ENCODE measurements around the gene ARHGEF11. TPM values are rescaled to one million over a fixed set of nuclear protein-coding genes. Genes with fewer than 3 reads are reported as not detected.

Gene ARHGEF11
- total and polyA plus RNA-seq, 4 donors, result 5.8 to 23.7 (median 9.8) TPM

DNA sequence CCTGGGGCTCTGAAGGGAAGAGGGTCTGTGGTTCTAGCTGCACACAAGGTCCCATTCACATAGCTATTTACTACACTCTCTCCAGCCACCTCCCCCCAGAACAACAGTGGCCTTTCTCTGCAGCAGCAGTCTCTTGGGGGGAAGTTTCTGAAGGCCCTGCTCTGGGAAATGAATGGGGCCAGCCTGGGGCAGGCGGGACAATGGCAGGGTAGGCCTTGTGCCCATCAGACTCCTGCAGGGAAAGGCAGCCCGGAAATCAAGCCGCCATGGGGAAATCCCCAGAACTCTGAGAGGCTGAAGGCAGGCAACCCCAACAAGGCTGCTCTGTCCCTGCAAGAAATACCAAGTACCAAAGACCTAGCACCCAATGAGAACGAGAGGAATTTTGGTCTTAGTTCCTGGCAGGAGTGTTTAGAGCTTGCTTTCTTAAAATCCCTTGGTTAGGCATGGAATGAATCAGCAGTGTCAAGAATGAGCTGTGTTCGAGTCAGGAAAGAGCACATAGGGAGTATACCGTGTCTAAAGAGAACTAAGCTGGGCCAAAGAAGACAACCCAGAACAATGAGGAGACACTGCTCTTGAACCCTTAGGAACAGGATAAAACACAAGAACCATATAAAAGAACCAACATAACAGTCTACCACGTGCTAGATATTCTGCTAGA lies 11.3 kb downstream of the ARHGEF11 start:
- no peak overlapping the region for H3K9ac ChIP-seq (ENCODE audit: low read depth in 1 of 2, low read length in 2 of 2)
- H3K27me3 ChIP-seq (ENCODE audit: control insufficient read depth in 4 of 4, insufficient read depth in 4 of 4, low read length in 3 of 4), result no peaks in the 10 kb centered on the region
- H3K4me1 ChIP-seq (ENCODE audit: control insufficient read depth in 4 of 4, insufficient read depth in 4 of 4, low read length in 3 of 4), result peaks cover 0 to 6% (median 0%) of the 10 kb centered on the region in 4 donors
- peaks cover 0 to 1% (median 0%) of the 10 kb centered on the region in 4 donors for H3K36me3 ChIP-seq (ENCODE audit: control insufficient read depth in 4 of 4, insufficient read depth in 3 of 4, low read depth in 1 of 4, low read length in 3 of 4)
- H3K27ac ChIP-seq (ENCODE audit: low read depth in 1 of 2, low read length in 2 of 2), result no peak overlapping the region
- no peaks in the 10 kb centered on the region for H3K9me3 ChIP-seq (ENCODE audit: control insufficient read depth in 4 of 4, low read length in 3 of 4)
- 87% methylated on average over 7 of the region's 7 CpGs for WGBS
- TF ChIP-seq NR2F2 (IDR thresholded peaks at IDR 0.05) (no peak), FOXA1 (IDR thresholded peaks at IDR 0.05) (no peak), JUND (IDR thresholded peaks at IDR 0.05) (no peak), HNF4G (IDR thresholded peaks at IDR 0.05) (no peak), FOXA2 (IDR thresholded peaks at IDR 0.05) (no peak), SP1 (IDR thresholded peaks at IDR 0.05) (no peak)
- TF ChIP-seq, protein P1, sequence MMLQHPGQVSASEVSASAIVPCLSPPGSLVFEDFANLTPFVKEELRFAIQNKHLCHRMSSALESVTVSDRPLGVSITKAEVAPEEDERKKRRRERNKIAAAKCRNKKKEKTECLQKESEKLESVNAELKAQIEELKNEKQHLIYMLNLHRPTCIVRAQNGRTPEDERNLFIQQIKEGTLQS (IDR thresholded peaks at IDR 0.05), result no peak
- TF ChIP-seq, protein P2, sequence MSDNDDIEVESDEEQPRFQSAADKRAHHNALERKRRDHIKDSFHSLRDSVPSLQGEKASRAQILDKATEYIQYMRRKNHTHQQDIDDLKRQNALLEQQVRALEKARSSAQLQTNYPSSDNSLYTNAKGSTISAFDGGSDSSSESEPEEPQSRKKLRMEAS (IDR thresholded peaks at IDR 0.05), result no peak
- H3K4me3 ChIP-seq (ENCODE audit: low read depth in 1 of 3, low read length in 3 of 3), result no peak overlapping the region
- DNase-seq (ENCODE audit: low spot score), result no peak

DNA sequence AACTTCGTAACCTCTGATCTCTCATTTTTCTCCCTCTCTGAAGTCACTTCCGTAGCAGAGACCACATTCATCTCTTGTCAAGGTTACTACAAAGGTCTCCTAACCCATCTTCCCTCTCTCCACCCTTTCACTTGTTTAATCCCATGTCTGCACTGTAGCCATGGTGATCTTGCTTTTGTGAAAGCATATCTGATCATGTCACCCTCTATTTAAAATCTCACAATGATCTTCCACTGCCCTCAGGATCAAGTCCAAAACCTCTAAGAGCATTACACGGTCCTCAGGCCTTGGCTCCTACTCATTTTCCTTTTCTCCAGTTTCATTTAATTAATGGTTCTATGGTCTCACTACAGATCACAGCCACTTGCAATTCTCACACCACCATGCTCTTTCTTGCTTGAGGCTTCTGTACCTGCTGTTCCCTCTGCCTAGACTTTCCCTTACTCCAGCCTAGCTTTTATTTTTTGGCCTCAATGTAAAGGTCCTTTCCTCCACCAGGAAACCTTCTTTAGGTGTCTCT lies 12.1 kb downstream of the ARHGEF11 start:
- Histone ChIP-seq H3K4me1 (ENCODE audit: control insufficient read depth in 4 of 4, insufficient read depth in 4 of 4, low read length in 3 of 4) (no peaks in the 10 kb centered on the region), H3K4me3 (ENCODE audit: low read depth in 1 of 3, low read length in 3 of 3) (no peak overlapping the region), H3K9me3 (ENCODE audit: control insufficient read depth in 4 of 4, low read length in 3 of 4) (no peaks in the 10 kb centered on the region), H3K9ac (ENCODE audit: low read depth in 1 of 2, low read length in 2 of 2) (no peak overlapping the region), H3K27ac (ENCODE audit: low read depth in 1 of 2, low read length in 2 of 2) (no peak overlapping the region), H3K27me3 (ENCODE audit: control insufficient read depth in 4 of 4, insufficient read depth in 4 of 4, low read length in 3 of 4) (no peaks in the 10 kb centered on the region), H3K36me3 (ENCODE audit: control insufficient read depth in 4 of 4, insufficient read depth in 3 of 4, low read depth in 1 of 4, low read length in 3 of 4) (peaks cover 0 to 1% (median 0%) of the 10 kb centered on the region in 4 donors)
- TF ChIP-seq FOXA2 (IDR thresholded peaks at IDR 0.05) (no peak), GABPA (IDR thresholded peaks at IDR 0.05 in 1 of 2, conservative IDR thresholded peaks at IDR 0.05 in 1 of 2) (no peak), HNF4G (IDR thresholded peaks at IDR 0.05) (no peak), YY1 (IDR thresholded peaks at IDR 0.05) (no peak), TAF1 (conservative IDR thresholded peaks at IDR 0.05) (no peak), FOXA1 (IDR thresholded peaks at IDR 0.05) (no peak), RAD21 (IDR thresholded peaks at IDR 0.05) (no peak), RXRA (IDR thresholded peaks at IDR 0.05) (no peak), JUND (IDR thresholded peaks at IDR 0.05) (no peak), SP1 (IDR thresholded peaks at IDR 0.05) (no peak), EGR1 (IDR thresholded peaks at IDR 0.05; ENCODE audit: low read depth in 2 of 2) (no peak), NR2F2 (IDR thresholded peaks at IDR 0.05) (no peak), HNF4A (conservative IDR thresholded peaks at IDR 0.05) (no peak)
- TF ChIP-seq, protein P3, sequence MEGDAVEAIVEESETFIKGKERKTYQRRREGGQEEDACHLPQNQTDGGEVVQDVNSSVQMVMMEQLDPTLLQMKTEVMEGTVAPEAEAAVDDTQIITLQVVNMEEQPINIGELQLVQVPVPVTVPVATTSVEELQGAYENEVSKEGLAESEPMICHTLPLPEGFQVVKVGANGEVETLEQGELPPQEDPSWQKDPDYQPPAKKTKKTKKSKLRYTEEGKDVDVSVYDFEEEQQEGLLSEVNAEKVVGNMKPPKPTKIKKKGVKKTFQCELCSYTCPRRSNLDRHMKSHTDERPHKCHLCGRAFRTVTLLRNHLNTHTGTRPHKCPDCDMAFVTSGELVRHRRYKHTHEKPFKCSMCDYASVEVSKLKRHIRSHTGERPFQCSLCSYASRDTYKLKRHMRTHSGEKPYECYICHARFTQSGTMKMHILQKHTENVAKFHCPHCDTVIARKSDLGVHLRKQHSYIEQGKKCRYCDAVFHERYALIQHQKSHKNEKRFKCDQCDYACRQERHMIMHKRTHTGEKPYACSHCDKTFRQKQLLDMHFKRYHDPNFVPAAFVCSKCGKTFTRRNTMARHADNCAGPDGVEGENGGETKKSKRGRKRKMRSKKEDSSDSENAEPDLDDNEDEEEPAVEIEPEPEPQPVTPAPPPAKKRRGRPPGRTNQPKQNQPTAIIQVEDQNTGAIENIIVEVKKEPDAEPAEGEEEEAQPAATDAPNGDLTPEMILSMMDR (IDR thresholded peaks at IDR 0.05; ENCODE audit: low read depth, low read length, missing input control), result no peak
- TF ChIP-seq, protein P1 (IDR thresholded peaks at IDR 0.05), result no peak
- TF ChIP-seq, protein P2 (IDR thresholded peaks at IDR 0.05), result no peak
- TF ChIP-seq, protein P4, sequence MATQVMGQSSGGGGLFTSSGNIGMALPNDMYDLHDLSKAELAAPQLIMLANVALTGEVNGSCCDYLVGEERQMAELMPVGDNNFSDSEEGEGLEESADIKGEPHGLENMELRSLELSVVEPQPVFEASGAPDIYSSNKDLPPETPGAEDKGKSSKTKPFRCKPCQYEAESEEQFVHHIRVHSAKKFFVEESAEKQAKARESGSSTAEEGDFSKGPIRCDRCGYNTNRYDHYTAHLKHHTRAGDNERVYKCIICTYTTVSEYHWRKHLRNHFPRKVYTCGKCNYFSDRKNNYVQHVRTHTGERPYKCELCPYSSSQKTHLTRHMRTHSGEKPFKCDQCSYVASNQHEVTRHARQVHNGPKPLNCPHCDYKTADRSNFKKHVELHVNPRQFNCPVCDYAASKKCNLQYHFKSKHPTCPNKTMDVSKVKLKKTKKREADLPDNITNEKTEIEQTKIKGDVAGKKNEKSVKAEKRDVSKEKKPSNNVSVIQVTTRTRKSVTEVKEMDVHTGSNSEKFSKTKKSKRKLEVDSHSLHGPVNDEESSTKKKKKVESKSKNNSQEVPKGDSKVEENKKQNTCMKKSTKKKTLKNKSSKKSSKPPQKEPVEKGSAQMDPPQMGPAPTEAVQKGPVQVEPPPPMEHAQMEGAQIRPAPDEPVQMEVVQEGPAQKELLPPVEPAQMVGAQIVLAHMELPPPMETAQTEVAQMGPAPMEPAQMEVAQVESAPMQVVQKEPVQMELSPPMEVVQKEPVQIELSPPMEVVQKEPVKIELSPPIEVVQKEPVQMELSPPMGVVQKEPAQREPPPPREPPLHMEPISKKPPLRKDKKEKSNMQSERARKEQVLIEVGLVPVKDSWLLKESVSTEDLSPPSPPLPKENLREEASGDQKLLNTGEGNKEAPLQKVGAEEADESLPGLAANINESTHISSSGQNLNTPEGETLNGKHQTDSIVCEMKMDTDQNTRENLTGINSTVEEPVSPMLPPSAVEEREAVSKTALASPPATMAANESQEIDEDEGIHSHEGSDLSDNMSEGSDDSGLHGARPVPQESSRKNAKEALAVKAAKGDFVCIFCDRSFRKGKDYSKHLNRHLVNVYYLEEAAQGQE (IDR thresholded peaks at IDR 0.05), result no peak
- TF ChIP-seq, protein P5, sequence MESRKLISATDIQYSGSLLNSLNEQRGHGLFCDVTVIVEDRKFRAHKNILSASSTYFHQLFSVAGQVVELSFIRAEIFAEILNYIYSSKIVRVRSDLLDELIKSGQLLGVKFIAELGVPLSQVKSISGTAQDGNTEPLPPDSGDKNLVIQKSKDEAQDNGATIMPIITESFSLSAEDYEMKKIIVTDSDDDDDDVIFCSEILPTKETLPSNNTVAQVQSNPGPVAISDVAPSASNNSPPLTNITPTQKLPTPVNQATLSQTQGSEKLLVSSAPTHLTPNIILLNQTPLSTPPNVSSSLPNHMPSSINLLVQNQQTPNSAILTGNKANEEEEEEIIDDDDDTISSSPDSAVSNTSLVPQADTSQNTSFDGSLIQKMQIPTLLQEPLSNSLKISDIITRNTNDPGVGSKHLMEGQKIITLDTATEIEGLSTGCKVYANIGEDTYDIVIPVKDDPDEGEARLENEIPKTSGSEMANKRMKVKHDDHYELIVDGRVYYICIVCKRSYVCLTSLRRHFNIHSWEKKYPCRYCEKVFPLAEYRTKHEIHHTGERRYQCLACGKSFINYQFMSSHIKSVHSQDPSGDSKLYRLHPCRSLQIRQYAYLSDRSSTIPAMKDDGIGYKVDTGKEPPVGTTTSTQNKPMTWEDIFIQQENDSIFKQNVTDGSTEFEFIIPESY (IDR thresholded peaks at IDR 0.05), result no peak
- WGBS, result 93% methylated on average over 3 of the region's 3 CpGs
- no peak for DNase-seq (ENCODE audit: low spot score)
